HG03558 (cell line): ENCODE data around the gene RAE1.
"Not testable (repeated sequence)": the region's sequence is repeated elsewhere in the genome, so short reads cannot be mapped to it uniquely, and the experiment has no call there.

Experiments used
- ATAC-seq: cut with Tn5 transposase; IDR thresholded peaks from one replicate; pipeline ENCODE4 v1.9.1; 2021; ENCODE audit warnings: moderate number of reproducible peaks; ENCODE audit not compliant: unreplicated experiment; ENCODE audit errors: extremely low read depth

The RAE1 gene

DNA sequence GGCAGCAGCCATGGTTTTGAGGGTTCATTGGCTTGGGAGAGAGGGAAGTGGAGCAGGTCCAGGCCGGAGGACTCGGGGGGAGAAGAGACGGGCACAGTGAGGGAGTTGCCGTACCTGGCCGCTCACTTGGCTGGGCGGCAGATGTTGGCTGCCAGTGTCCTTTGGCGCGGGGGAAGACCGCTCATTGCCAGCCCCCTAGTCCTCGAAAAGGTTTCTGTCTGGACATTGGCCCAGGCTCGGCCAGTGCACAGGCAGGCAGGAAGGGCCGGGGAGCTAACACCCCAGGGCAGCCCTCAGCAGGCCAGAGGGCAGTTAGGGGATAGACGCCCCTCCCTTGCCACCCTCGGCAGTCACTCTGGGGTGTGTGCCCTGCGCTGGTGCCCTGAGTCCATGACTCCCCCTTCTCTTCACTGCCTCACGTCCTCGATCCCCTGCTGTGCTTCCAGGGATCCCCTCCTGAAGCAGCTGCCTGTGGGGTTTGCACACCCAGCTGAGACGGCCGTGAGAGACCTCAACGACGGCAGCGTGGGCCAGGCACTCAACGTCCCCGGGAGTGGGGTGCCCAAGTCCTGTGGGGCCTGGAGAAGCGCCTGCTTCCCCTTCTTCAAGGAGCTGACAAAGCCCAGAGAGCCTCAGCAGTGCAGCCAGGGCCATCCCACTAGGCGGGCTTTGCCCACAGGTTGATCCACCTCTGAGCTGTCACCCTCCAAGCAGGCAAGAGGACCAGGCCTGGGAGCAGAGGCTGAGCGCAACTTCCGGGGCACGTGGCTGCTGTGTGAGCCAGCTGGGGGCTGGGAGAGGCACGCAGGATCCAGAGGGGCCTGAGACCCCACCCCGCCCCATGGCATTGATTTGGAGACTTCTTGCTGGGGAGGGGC lies 60.6 kb downstream of the RAE1 start:
- ATAC-seq, result no peak

- ATAC-seq, result no peak
Measured at GRCh38 chr20:57412347-57413029, 61.4 kb downstream of the RAE1 start.

- ATAC-seq, result no peak
Measured at GRCh38 chr20:57413986-57414385, 62.9 kb downstream of the RAE1 start.

GRCh38 chr20:57414867-57415592 lies 64.0 kb downstream of the RAE1 start:
- ATAC-seq, result no peak

DNA sequence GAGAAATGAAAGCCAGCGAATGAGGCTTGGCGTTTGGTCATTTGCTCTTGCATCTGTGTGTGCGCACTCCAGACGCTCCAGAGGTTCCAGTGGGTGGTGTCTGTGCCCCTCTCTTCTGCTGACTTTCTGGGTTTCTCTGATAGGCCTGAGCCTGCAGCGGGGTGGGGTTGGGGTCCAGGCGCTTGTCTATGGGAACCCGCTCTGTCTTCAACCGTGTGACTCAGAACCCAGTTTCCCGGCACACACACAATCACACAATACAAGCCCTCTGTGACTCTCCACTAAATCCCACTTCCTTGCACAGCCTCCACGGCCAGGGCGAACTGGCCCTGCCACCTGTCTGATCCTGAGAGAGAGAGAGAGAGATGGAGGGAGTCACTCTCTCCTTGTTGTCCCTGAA lies 64.7 kb downstream of the RAE1 start:
- no peak for ATAC-seq

- ATAC-seq, result no peak
Measured at GRCh38 chr20:57416296-57417022, 65.4 kb downstream of the RAE1 start.

- ATAC-seq, result no peak
Measured at GRCh38 chr20:57417051-57417689, 66.1 kb downstream of the RAE1 start.

- ATAC-seq, result no peak
Measured at GRCh38 chr20:57417830-57418780, 67.0 kb downstream of the RAE1 start.

DNA sequence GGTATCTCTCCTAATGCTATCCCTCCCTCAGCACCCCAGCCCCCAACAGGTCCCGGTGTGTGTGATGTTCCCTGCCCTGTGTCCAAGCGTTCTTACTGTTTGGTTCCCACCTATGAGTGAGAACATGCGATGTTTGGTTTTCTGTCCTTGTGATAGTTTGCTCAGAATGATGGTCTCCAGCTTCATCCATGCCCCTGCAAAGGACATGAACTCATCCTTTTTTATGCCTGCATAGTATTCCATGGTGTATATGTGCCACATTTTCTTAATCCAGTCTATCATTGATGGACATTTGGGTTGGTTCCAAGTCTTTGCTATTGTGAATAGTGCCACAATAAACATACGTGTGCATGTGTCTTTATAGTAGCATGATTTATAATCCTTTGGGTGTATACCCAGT lies 68.4 kb downstream of the RAE1 start:
- ATAC-seq, result not testable (repeated sequence)

DNA sequence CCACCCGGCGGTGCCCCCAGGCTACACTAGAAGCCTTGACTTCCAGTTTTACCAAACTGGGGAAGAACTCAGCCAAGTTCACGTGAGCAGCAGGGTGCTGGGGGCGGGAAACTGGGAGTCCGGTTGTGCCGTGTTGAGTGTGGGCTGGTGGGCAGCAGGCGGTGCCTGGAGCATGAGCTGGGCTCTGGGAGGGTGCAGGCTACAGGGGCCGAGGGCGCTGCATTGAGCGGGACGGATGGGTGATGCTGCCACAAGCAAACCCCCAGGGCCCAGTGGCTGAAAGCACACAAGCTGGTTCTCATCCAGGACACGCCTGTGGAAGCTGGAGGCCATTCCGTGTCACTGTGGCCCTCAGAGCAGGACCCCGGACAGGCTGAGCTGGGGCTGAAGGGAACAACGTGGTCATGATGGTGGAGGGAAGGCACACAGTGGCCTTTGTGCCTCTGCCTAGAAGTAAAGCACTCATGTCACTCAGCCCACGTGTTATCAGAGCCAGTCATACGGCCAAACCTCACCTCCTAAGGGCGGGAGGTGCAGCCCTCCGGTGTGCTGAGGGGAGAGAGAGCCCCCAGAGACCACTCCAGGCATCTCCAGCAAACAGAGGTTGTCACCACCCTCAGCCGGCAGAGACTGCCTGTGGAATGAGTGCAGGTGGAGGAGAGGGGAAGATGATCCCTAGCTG lies 69.7 kb downstream of the RAE1 start:
- ATAC-seq, result no peak

- no peak for ATAC-seq
Measured at GRCh38 chr20:57421253-57422220, 70.5 kb downstream of the RAE1 start.

DNA sequence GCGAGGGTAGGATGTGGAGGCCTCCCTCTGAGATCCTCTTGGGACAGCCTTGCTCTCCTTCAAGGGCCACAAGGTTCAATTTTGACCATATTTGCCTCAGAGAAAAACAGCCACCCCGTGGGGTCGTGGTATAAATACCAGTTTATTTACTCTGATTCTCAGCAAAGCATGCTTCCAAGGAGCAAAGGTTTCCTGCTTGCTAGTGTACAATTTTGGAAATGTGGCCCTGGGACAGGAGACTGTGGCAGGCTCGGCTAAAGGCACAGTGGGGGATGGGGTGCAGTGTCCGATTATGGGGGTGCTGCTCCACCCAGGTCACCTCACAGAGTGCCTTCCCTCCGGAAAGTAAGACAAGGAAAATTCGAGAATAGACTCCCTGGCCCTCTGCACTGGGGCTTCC lies 71.2 kb downstream of the RAE1 start:
- ATAC-seq, result no peak

GRCh38 chr20:57425150-57426013 lies 74.3 kb downstream of the RAE1 start:
- no peak for ATAC-seq

GRCh38 chr20:57426271-57426689 lies 75.2 kb downstream of the RAE1 start:
- no peak for ATAC-seq

DNA sequence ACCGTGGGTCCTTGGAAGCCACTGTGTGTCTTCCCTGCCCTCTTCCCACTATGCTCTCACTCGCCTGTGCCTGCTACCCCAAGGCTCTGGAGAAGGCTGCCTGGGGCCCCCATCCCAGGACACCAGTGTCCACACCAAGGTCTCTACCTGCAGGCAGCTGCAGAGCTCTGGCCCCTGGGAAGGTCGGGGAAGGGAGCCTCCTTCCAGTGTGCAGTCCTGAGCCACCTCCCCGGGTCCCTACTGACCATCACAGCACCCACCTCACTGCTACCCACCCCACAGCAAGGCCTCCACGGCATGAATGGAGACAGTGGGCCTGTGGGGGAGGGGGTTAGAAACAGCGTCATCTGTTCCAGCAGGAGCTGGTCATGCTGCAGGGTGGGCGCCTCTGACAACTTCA lies 75.8 kb downstream of the RAE1 start:
- ATAC-seq, result no peak
